Esophagus muscularis mucosa (tissue), 4 donors: ENCODE results near the gene RNF144A. TPM values are rescaled to one million over a fixed set of nuclear protein-coding genes. Genes with fewer than 3 reads are reported as not detected.

ENCODE experiments used
- DNase-seq: peaks from one replicate; pipeline ENCODE4 v3.0.0-alpha.2; 2017; ENCODE audit errors: extremely low spot score
- H3K27ac ChIP-seq, 4 donors: fragments of 200-600 bp; sonication (generic); replicated peaks in 1 of 4; 1 replicate in 3 of 4; 2 replicates in 1 of 4; pipeline ENCODE4 v1.5.1; 2016 to 2019; ENCODE audit warnings: mild to moderate bottlenecking in 1 of 4
- H3K27me3 ChIP-seq, 4 donors: fragments of 200-600 bp; sonication (generic); one replicate each; pipeline versions ENCODE4 v1.5.1 to v1.6.0; 2016 to 2019
- H3K36me3 ChIP-seq, 4 donors: fragments of 200-600 bp; sonication (generic); one replicate each; pipeline ENCODE4 v1.5.1; 2016 to 2019
- H3K4me1 ChIP-seq, 4 donors: fragments of 200-600 bp; sonication (generic); one replicate each; pipeline ENCODE4 v1.5.1; 2016 to 2019
- H3K4me3 ChIP-seq, 4 donors: fragments of 200-600 bp; sonication (generic); 1 replicate in 2 of 4; 2 replicates in 2 of 4; pipeline ENCODE4 v1.5.1; 2016 to 2019; ENCODE audit warnings: mild to moderate bottlenecking in 4 of 4, moderate library complexity in 1 of 4
- H3K9me3 ChIP-seq, 4 donors: fragments of 200-600 bp; sonication (generic); 1 replicate in 3 of 4; 2 replicates in 1 of 4; pipeline ENCODE4 v1.5.1; 2016 to 2019
- CTCF ChIP-seq, 3 experiments: fragments of 200-600 bp in 2 of 3; fragments of 450-650 bp in 1 of 3; sonication (generic) in 2 of 3; IDR thresholded peaks; one replicate each; pipeline ENCODE4 v1.5.1; 2017 to 2019; ENCODE audit warnings: antibody characterized with exemption in 3 of 3, mild to moderate bottlenecking in 2 of 3, moderate library complexity in 1 of 3
- EP300 ChIP-seq: sonication (generic); formaldehyde crosslinking; IDR thresholded peaks from one replicate; pipeline ENCODE4 v1.6.1; 2017; ENCODE audit warnings: antibody characterized with exemption
- POLR2A ChIP-seq: fragments of 450-650 bp; IDR thresholded peaks from one replicate; pipeline ENCODE4 v1.6.1; 2017; ENCODE audit warnings: antibody characterized with exemption, moderate library complexity, mild to moderate bottlenecking, low read depth
- POLR2AphosphoS5 ChIP-seq, 2 donors: sonication (generic); formaldehyde crosslinking; IDR thresholded peaks; one replicate each; pipeline ENCODE4 v1.6.1; 2017; ENCODE audit warnings: antibody characterized with exemption in 2 of 2
- WGBS: methylation state at CpG from one replicate; pipeline ENCODE4 v1.1.5; 2018; 5-methylcytosine and 5-hydroxymethylcytosine counted together
- intact Hi-C: fragments of 100-400 bp; cut with DNase I; formaldehyde crosslinking; loops from one replicate; pipeline ENCODE4 v1.15.1; 2023
- total RNA-seq, 4 donors: library from RNA; depleted of rRNA; stranded (reverse); fragments of >200 nt; gene quantifications; one replicate each; pipeline versions ENCODE4 v1.1.0 to v1.2.1, GENCODE V29; 2016

The RNF144A gene
- total RNA-seq, 4 donors from 2014 or later: 5.4 to 10.8 (median 8.8) TPM

- TF ChIP-seq POLR2A (no peak), EP300 (no peak), POLR2AphosphoS5 (IDR thresholded peaks at IDR 0.05) (peak in 1 of 2 donors; percentile 37), CTCF (IDR thresholded peaks at IDR 0.05) (no peak)
- Histone ChIP-seq H3K27me3 (no peaks in the 10 kb centered on the region), H3K4me3 (peak within 1 kb of the TSS; percentile 52 to 66 (median 62)), H3K9me3 (no peaks in the 10 kb centered on the region), H3K36me3 (no peaks in the 10 kb centered on the region), H3K27ac (peak within 1 kb of the TSS; percentile 55 to 73 (median 62)), H3K4me1 (peaks cover 0 to 28% (median 20%) of the 10 kb centered on the region in 4 donors)
- WGBS: 20% methylated on average over 10 of the region's 10 CpGs
- DNase-seq: no peak
- intact Hi-C loops: no loop called here
These were observed 39.6 kb upstream of the RNF144A start, which contains the start of gene RSAD2 for GRCh38 chr2:6877402-6878304. RSAD2 (plus strand) TSS chr2:6877777; CDS start chr2:6877801, 24 bp downstream.

DNA sequence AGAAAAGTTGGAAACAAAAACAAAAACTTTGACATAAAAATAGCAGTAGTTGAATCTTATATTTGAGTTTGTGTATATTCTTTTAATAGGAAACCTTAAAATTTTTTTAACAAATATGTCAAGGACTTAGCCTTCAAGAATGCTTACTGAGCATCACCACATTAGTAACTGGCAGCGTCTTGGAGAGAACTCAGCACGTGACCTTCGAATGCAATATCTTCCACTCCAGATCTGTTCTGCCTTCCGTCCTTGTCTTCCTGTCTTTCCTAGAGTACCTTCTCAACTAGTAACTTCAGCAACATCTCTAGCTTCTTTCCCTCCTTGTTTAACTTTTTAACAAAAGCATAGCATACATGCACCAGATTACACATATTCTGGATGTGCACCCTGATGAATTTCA lies 38.7 kb upstream of the RNF144A start:
- 67% methylated on average over 4 of the region's 4 CpGs for WGBS
- H3K4me3 ChIP-seq: peak overlapping the region in 2 of 4 donors; percentile 13 to 52
- peak overlapping the region in 1 of 4 donors; percentile 67 for H3K27ac ChIP-seq
- no peaks in the 10 kb centered on the region for H3K27me3 ChIP-seq
- no peaks in the 10 kb centered on the region for H3K9me3 ChIP-seq
- TF ChIP-seq POLR2AphosphoS5 (IDR thresholded peaks at IDR 0.05): no peak
- no peak for TF ChIP-seq CTCF (IDR thresholded peaks at IDR 0.05)
- TF ChIP-seq POLR2A: no peak
- no peak for TF ChIP-seq EP300
- intact Hi-C loops: no loop called here
- DNase-seq: no peak
- no peaks in the 10 kb centered on the region for H3K36me3 ChIP-seq
- H3K4me1 ChIP-seq: peaks cover 0 to 30% (median 24%) of the 10 kb centered on the region in 4 donors

DNA sequence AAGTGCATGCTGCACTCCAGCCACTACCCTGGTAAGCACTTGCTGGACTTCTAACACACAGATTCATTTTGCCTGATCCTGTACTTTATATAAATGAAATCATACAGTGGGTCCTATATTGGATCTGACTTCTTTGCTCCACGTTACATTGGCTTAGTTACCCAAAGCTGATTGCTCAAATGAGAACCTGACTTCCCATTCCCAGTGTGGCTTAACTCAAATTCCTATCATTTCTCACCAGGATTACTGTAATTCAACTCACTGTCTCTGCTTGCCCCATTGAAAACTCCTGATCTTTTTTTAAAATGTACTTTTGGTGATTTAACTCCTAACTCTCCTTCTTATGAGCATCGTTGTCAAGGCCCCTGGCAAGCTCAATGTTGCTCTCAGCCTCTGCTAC lies 38.2 kb upstream of the RNF144A start:
- Histone ChIP-seq H3K4me1 (peaks cover 2 to 34% (median 25%) of the 10 kb centered on the region in 4 donors), H3K4me3 (peak overlapping the region in 2 of 4 donors; percentile 13 to 52), H3K27ac (no peak overlapping the region), H3K9me3 (no peaks in the 10 kb centered on the region), H3K36me3 (no peaks in the 10 kb centered on the region), H3K27me3 (no peaks in the 10 kb centered on the region)
- intact Hi-C loops: no loop called here
- no peak for DNase-seq
- TF ChIP-seq POLR2A (no peak), POLR2AphosphoS5 (IDR thresholded peaks at IDR 0.05) (no peak), CTCF (IDR thresholded peaks at IDR 0.05) (no peak), EP300 (no peak)
- WGBS: 78% methylated on average over 2 of the region's 2 CpGs

DNA sequence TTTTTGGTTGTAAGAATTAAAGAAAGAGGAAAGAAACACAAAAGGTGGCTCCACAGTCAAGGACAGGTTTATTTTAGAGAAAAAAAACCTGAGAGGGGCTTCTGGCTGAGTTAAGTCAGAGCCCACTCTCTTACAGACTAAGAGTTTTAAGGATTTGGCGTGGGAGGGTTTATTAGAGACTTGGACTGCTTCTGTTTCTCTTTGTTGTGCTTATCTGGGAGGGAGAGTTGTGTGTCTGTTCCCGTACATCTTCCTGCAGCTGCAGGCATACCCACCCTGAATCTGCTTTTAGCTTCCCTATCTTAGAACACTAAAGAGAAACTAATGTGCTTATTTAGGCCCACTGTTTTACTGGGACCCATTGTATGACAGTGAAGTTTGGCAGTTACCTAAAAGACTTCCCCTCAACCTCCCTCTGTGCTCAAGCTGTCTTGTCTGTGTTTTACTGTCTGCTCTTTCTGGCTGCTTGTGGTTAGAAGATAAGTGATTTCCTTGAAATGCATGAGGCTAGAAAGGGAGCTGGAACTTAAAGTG lies 36.9 kb upstream of the RNF144A start:
- no peak overlapping the region for H3K27ac ChIP-seq
- no peak overlapping the region for H3K4me3 ChIP-seq
- no peaks in the 10 kb centered on the region for H3K27me3 ChIP-seq
- DNase-seq: no peak
- TF ChIP-seq POLR2AphosphoS5 (IDR thresholded peaks at IDR 0.05) (no peak), CTCF (IDR thresholded peaks at IDR 0.05) (no peak), EP300 (no peak), POLR2A (no peak)
- 70% methylated on average over 2 of the region's 2 CpGs for WGBS
- H3K4me1 ChIP-seq: peaks cover 2 to 34% (median 25%) of the 10 kb centered on the region in 4 donors
- intact Hi-C loops: no loop called here
- H3K36me3 ChIP-seq: no peaks in the 10 kb centered on the region
- no peaks in the 10 kb centered on the region for H3K9me3 ChIP-seq
